A673 (cell line): ENCODE measurements around the gene MSMO1. TPM values are rescaled to one million over a fixed set of nuclear protein-coding genes. Genes with fewer than 3 reads are reported as not detected.

Experiments used
- BruUV-seq: library from RNA; stranded (reverse); fragments of 400-500 nt; replicated peaks from 2 replicates; lab custom pipeline; 2021; lab: Mats Ljungman, UMichigan
- CTCF ChIA-PET: fragments of 300-600 bp; sonication (Branson Sonifier 250); formaldehyde crosslinking; loops from one replicate; lab custom pipeline; 2022; ENCODE audit warnings: antibody characterized with exemption; lab: Charles Lee
- POLR2A ChIA-PET: fragments of 300-600 bp; sonication (Branson Sonifier 250); formaldehyde crosslinking; loops from one replicate; lab custom pipeline; 2022; ENCODE audit warnings: antibody characterized with exemption; ENCODE audit not compliant: low non-redundant PET; lab: Charles Lee
- DNase-seq: peaks from one replicate; pipeline ENCODE4 v3.0.0-alpha.2; 2015; ENCODE audit warnings: low spot score
- H3K27ac ChIP-seq: fragments of 200-600 bp; sonication (generic); 2 replicates; pipeline ENCODE4 v1.5.1; 2016; ENCODE audit warnings: mixed run types, low read depth, mild to moderate bottlenecking, mixed read lengths, antibody characterized with exemption, low read length; ENCODE audit not compliant: poor library complexity, severe bottlenecking
- H3K27me3 ChIP-seq: fragments of 200-600 bp; sonication (generic); replicated peaks from 2 replicates; pipeline ENCODE4 v1.6.1; 2017; ENCODE audit warnings: mixed run types, low read depth, mild to moderate bottlenecking, mixed read lengths, antibody characterized with exemption, low read length; ENCODE audit not compliant: insufficient read depth, poor library complexity
- H3K36me3 ChIP-seq: fragments of 200-600 bp; sonication (generic); 2 replicates; pipeline ENCODE4 v1.6.1; 2016; ENCODE audit warnings: mixed run types, mild to moderate bottlenecking, mixed read lengths, antibody characterized with exemption, low read length; ENCODE audit not compliant: insufficient read depth, poor library complexity, severe bottlenecking
- H3K4me1 ChIP-seq: fragments of 200-600 bp; sonication (generic); 2 replicates; pipeline ENCODE4 v1.6.1; 2017; ENCODE audit warnings: mixed run types, mild to moderate bottlenecking, mixed read lengths, antibody characterized with exemption, low read length; ENCODE audit not compliant: insufficient read depth, poor library complexity, severe bottlenecking
- H3K4me3 ChIP-seq: fragments of 200-600 bp; sonication (generic); 2 replicates; pipeline ENCODE4 v1.5.1; 2016; ENCODE audit warnings: low read depth, mixed run types, mild to moderate bottlenecking, mixed read lengths, low read length; ENCODE audit not compliant: poor library complexity, severe bottlenecking
- H3K9me3 ChIP-seq: fragments of 200-600 bp; sonication (generic); 2 replicates; pipeline ENCODE4 v1.6.1; 2016; ENCODE audit warnings: mixed run types, low read depth, mild to moderate bottlenecking, mixed read lengths, antibody characterized with exemption, low read length; ENCODE audit not compliant: poor library complexity, severe bottlenecking
- EZH2 ChIP-seq: fragments of 200-600 bp; sonication (generic); IDR thresholded peaks from 2 replicates; pipeline ENCODE4 v1.6.1; 2017; ENCODE audit warnings: borderline replicate concordance, low read depth, mild to moderate bottlenecking, mixed read lengths, antibody characterized with exemption, low read length; ENCODE audit not compliant: poor library complexity, severe bottlenecking
- intact Hi-C: fragments of 100-400 bp; cut with micrococcal nuclease; formaldehyde crosslinking; loops from one replicate; pipeline ENCODE4 v1.10.0; 2022; ENCODE audit not compliant: unreplicated experiment
- total RNA-seq: library from RNA; stranded (reverse); gene quantifications from 2 replicates; pipeline ENCODE4 v1.2.3, GENCODE V29; 2021
- TF ChIP-seq, protein P1 (sequence below): fragments of 300-800, 200-600 bp; sonication (generic); conservative IDR thresholded peaks from 2 replicates; pipeline ENCODE4 v1.5.1; 2017; ENCODE audit warnings: low read depth, mild to moderate bottlenecking, antibody characterized with exemption, low read length, moderate library complexity, mixed read lengths

MSMO1 gene
- total RNA-seq, 1 experiment from 2014 or later, result 137 TPM

DNA sequence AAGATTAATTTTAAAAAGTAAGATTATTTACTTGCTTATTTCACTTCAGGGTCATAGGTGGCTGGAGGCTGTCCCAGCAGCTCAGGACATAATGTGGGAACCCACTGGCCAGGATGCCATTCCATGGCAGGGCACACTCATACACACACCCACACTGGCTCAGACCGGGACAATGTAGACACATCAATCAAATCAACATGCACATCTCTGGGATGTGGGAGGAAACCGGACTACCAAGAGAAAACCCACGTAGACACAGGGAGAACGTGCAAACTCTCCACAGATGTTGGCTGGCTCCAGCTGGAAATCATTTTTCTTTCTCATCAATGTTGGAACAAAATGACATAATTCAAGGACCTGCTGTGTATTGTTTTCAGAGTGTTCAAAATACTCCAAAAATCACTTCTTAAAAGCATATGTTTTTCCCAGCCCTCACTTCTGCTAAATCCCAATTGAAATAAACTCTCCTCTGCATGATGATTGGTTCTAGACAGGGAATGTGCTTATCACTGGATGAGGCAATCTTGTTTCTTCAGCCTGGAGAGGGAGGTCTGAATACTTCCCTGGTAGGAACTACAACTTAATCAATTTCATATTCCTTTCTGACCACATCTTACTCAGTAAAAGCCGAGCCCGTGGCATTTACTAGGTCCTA is 32.7 kb downstream of the MSMO1 start:
- BruUV-seq, result no TSS peak
- no peak overlapping the region for H3K27ac ChIP-seq
- H3K4me1 ChIP-seq, result no peaks in the 10 kb centered on the region
- ChIA-PET POLR2A (no interaction called here), CTCF (no interaction called here)
- no peak for DNase-seq
- no peaks in the 10 kb centered on the region for H3K36me3 ChIP-seq
- no peak overlapping the region for H3K4me3 ChIP-seq
- H3K27me3 ChIP-seq, result no peaks in the 10 kb centered on the region
- TF ChIP-seq, protein P1, sequence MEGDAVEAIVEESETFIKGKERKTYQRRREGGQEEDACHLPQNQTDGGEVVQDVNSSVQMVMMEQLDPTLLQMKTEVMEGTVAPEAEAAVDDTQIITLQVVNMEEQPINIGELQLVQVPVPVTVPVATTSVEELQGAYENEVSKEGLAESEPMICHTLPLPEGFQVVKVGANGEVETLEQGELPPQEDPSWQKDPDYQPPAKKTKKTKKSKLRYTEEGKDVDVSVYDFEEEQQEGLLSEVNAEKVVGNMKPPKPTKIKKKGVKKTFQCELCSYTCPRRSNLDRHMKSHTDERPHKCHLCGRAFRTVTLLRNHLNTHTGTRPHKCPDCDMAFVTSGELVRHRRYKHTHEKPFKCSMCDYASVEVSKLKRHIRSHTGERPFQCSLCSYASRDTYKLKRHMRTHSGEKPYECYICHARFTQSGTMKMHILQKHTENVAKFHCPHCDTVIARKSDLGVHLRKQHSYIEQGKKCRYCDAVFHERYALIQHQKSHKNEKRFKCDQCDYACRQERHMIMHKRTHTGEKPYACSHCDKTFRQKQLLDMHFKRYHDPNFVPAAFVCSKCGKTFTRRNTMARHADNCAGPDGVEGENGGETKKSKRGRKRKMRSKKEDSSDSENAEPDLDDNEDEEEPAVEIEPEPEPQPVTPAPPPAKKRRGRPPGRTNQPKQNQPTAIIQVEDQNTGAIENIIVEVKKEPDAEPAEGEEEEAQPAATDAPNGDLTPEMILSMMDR, result no peak
- TF ChIP-seq EZH2, result no peak
- H3K9me3 ChIP-seq, result no peaks in the 10 kb centered on the region
- intact Hi-C loops, result no loop called here

DNA sequence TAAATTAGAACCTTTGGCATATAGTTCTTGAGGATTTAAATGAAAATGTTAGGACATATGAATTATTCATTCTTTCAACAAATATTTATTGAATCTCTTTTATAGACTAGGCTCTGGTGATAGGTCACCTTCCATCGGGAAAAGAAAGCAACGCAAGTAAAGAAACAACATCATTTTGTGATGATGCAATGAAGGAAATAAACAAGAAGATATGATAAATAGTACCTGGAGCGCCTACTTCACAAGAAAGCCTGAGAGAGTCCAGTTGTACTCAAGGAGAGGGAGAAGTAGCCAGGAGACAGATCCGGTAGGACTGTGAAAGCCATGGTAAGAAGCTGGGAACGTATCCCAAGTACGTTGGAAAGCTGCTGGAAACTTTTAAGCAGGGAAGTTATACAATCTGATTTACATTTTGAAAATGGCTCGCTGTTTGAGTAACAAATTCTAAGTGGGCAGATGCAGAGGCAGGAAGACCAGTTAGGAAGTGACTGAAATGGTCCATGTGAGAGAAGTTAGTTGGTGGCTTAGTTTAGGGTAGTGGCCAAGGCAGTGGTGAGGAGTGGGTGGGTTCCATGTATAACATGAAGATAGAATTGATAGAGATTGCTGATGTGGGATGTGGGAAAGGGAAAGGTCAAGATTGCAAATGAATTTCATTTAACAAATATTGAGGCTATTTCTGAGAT is 33.7 kb downstream of the MSMO1 start:
- Histone ChIP-seq H3K9me3 (no peaks in the 10 kb centered on the region), H3K27ac (no peak overlapping the region), H3K27me3 (no peaks in the 10 kb centered on the region), H3K4me1 (no peaks in the 10 kb centered on the region), H3K4me3 (no peak overlapping the region), H3K36me3 (no peaks in the 10 kb centered on the region)
- CTCF ChIA-PET, result no interaction called here
- intact Hi-C loops, result no loop called here
- DNase-seq, result no peak
- BruUV-seq, result no TSS peak
- POLR2A ChIA-PET, result no interaction called here
- no peak for TF ChIP-seq EZH2
- TF ChIP-seq, protein P1, result no peak

- TF ChIP-seq EZH2, result no peak
- TF ChIP-seq, protein P1, result no peak
- Histone ChIP-seq H3K4me3 (no peak overlapping the region), H3K36me3 (no peaks in the 10 kb centered on the region), H3K27me3 (no peaks in the 10 kb centered on the region), H3K4me1 (no peaks in the 10 kb centered on the region), H3K27ac (no peak overlapping the region), H3K9me3 (no peaks in the 10 kb centered on the region)
- no peak for DNase-seq
- no TSS peak for BruUV-seq
- intact Hi-C loops, result no loop called here
- CTCF ChIA-PET, result no interaction called here
- POLR2A ChIA-PET, result no interaction called here
Measured at GRCh38 chr4:165361810-165362209, 34.3 kb downstream of the MSMO1 start.
